Stimulated activated CD4-positive, alpha-beta T cell treated with anti-CD3 and anti-CD28 coated beads, Interleukin-15, amount 100 ng/mL, for 48 hours (primary cell): ENCODE data around the gene CFAP57.

Source experiments
- DNase-seq, 2 donors: peaks; one replicate each; pipeline ENCODE4 v3.0.0-alpha.2; 2020; ENCODE audit warnings: low read depth in 2 of 2

The CFAP57 gene

GRCh38 chr1:43299101-43299500 lies 127.0 kb downstream of the CFAP57 start:
- no peak for DNase-seq

GRCh38 chr1:43300378-43301094 lies 128.4 kb downstream of the CFAP57 start, which contains the start of gene TIE1:
TIE1 (plus strand) TSS chr1:43300982; CDS start chr1:43301072, 90 bp downstream.
- no peak for DNase-seq

GRCh38 chr1:43302201-43302600 lies 130.1 kb downstream of the CFAP57 start:
- DNase-seq: no peak

- no peak for DNase-seq
Measured at GRCh38 chr1:43302721-43303470, 130.8 kb downstream of the CFAP57 start.

GRCh38 chr1:43303471-43304313 lies 131.6 kb downstream of the CFAP57 start:
- DNase-seq: no peak
